Measurements from ENCODE around the gene PPP6R3. TPM values are rescaled to one million over a fixed set of nuclear protein-coding genes. Genes with fewer than 3 reads are reported as not detected.

The PPP6R3 gene
- total RNA-seq, 1 donor from 2014 or later, result 132 TPM

GRCh38 chr11:68560216-68560615 lies 99.7 kb downstream of the PPP6R3 start:
- intact Hi-C loops (cut with micrococcal nuclease), result no loop called here
- no peak for DNase-seq
- H3K9me3 Mint-ChIP-seq, result no peaks in the 10 kb centered on the region
- H3K27me3 Mint-ChIP-seq, result no peaks in the 10 kb centered on the region
- no peak overlapping the region for H3K4me3 Mint-ChIP-seq
- peaks cover 26% of the 10 kb centered on the region for H3K4me1 Mint-ChIP-seq
- peaks cover 70% of the 10 kb centered on the region for H3K36me3 Mint-ChIP-seq (ENCODE audit: low read depth)
- no peak overlapping the region for H3K27ac Mint-ChIP-seq

- intact Hi-C loops (cut with micrococcal nuclease), result no loop called here
- Mint-ChIP-seq H3K9me3 (no peaks in the 10 kb centered on the region), H3K4me3 (no peak overlapping the region), H3K27ac (no peak overlapping the region), H3K36me3 (ENCODE audit: low read depth) (peaks cover 76% of the 10 kb centered on the region), H3K27me3 (no peaks in the 10 kb centered on the region), H3K4me1 (peaks cover 31% of the 10 kb centered on the region)
- DNase-seq, result no peak
These were observed 102.9 kb downstream of the PPP6R3 start for GRCh38 chr11:68563454-68563853.

GRCh38 chr11:68564261-68564660 lies 103.7 kb downstream of the PPP6R3 start:
- H3K27me3 Mint-ChIP-seq, result no peaks in the 10 kb centered on the region
- no peak overlapping the region for H3K27ac Mint-ChIP-seq
- H3K4me1 Mint-ChIP-seq, result peaks cover 34% of the 10 kb centered on the region
- intact Hi-C loops (cut with micrococcal nuclease), result no loop called here
- H3K4me3 Mint-ChIP-seq, result no peak overlapping the region
- H3K36me3 Mint-ChIP-seq (ENCODE audit: low read depth), result peaks cover 72% of the 10 kb centered on the region
- no peak for DNase-seq
- no peaks in the 10 kb centered on the region for H3K9me3 Mint-ChIP-seq

GRCh38 chr11:68565768-68566167 lies 105.2 kb downstream of the PPP6R3 start:
- H3K4me1 Mint-ChIP-seq, result peaks cover 36% of the 10 kb centered on the region
- intact Hi-C loops (cut with micrococcal nuclease), result no loop called here
- DNase-seq, result no peak
- H3K27me3 Mint-ChIP-seq, result no peaks in the 10 kb centered on the region
- peaks cover 70% of the 10 kb centered on the region for H3K36me3 Mint-ChIP-seq (ENCODE audit: low read depth)
- no peaks in the 10 kb centered on the region for H3K9me3 Mint-ChIP-seq
- no peak overlapping the region for H3K4me3 Mint-ChIP-seq
- H3K27ac Mint-ChIP-seq, result no peak overlapping the region

- peak overlapping the region; percentile 30 for H3K27ac Mint-ChIP-seq
- H3K4me3 Mint-ChIP-seq, result no peak overlapping the region
- H3K9me3 Mint-ChIP-seq, result no peaks in the 10 kb centered on the region
- peaks cover 30% of the 10 kb centered on the region for H3K4me1 Mint-ChIP-seq
- intact Hi-C loops (cut with micrococcal nuclease), result no loop called here
- H3K36me3 Mint-ChIP-seq (ENCODE audit: low read depth), result peaks cover 77% of the 10 kb centered on the region
- no peaks in the 10 kb centered on the region for H3K27me3 Mint-ChIP-seq
- no peak for DNase-seq
These were observed 107.0 kb downstream of the PPP6R3 start for GRCh38 chr11:68567553-68567952.

- Mint-ChIP-seq H3K27me3 (no peaks in the 10 kb centered on the region), H3K27ac (no peak overlapping the region), H3K36me3 (ENCODE audit: low read depth) (peaks cover 75% of the 10 kb centered on the region), H3K4me1 (peaks cover 21% of the 10 kb centered on the region), H3K4me3 (no peak overlapping the region), H3K9me3 (no peaks in the 10 kb centered on the region)
- DNase-seq, result peak; percentile 67
- intact Hi-C loops (cut with micrococcal nuclease), result no loop called here
These were observed 108.8 kb downstream of the PPP6R3 start for GRCh38 chr11:68569357-68569756.

- peaks cover 75% of the 10 kb centered on the region for H3K36me3 Mint-ChIP-seq (ENCODE audit: low read depth)
- intact Hi-C loops (cut with micrococcal nuclease), result no loop called here
- H3K9me3 Mint-ChIP-seq, result no peaks in the 10 kb centered on the region
- H3K4me1 Mint-ChIP-seq, result peaks cover 20% of the 10 kb centered on the region
- DNase-seq, result no peak
- H3K4me3 Mint-ChIP-seq, result no peak overlapping the region
- H3K27me3 Mint-ChIP-seq, result no peaks in the 10 kb centered on the region
- H3K27ac Mint-ChIP-seq, result no peak overlapping the region
These were observed 110.1 kb downstream of the PPP6R3 start for GRCh38 chr11:68570691-68571090.

- Mint-ChIP-seq H3K27me3 (no peaks in the 10 kb centered on the region), H3K36me3 (ENCODE audit: low read depth) (peaks cover 77% of the 10 kb centered on the region), H3K4me3 (no peak overlapping the region), H3K9me3 (no peaks in the 10 kb centered on the region), H3K27ac (no peak overlapping the region), H3K4me1 (peaks cover 8% of the 10 kb centered on the region)
- no peak for DNase-seq
- intact Hi-C loops (cut with micrococcal nuclease), result no loop called here
These were observed 113.8 kb downstream of the PPP6R3 start for GRCh38 chr11:68574308-68574707.

GRCh38 chr11:68575025-68575665 lies 114.6 kb downstream of the PPP6R3 start:
- peaks cover 77% of the 10 kb centered on the region for H3K36me3 Mint-ChIP-seq (ENCODE audit: low read depth)
- H3K27ac Mint-ChIP-seq, result no peak overlapping the region
- DNase-seq, result no peak
- intact Hi-C loops (cut with micrococcal nuclease), result no loop called here
- H3K4me3 Mint-ChIP-seq, result no peak overlapping the region
- no peaks in the 10 kb centered on the region for H3K9me3 Mint-ChIP-seq
- H3K27me3 Mint-ChIP-seq, result no peaks in the 10 kb centered on the region
- peaks cover 8% of the 10 kb centered on the region for H3K4me1 Mint-ChIP-seq

- intact Hi-C loops (cut with micrococcal nuclease), result no loop called here
- no peak for DNase-seq
- peaks cover 70% of the 10 kb centered on the region for H3K36me3 Mint-ChIP-seq (ENCODE audit: low read depth)
- H3K27me3 Mint-ChIP-seq, result no peaks in the 10 kb centered on the region
- H3K4me1 Mint-ChIP-seq, result peaks cover 10% of the 10 kb centered on the region
- no peak overlapping the region for H3K27ac Mint-ChIP-seq
- no peak overlapping the region for H3K4me3 Mint-ChIP-seq
- no peaks in the 10 kb centered on the region for H3K9me3 Mint-ChIP-seq
These were observed 118.9 kb downstream of the PPP6R3 start for GRCh38 chr11:68579455-68579854.

- Mint-ChIP-seq H3K4me3 (no peak overlapping the region), H3K36me3 (ENCODE audit: low read depth) (peaks cover 64% of the 10 kb centered on the region), H3K27ac (peak overlapping the region; percentile 38), H3K9me3 (no peaks in the 10 kb centered on the region), H3K4me1 (peaks cover 14% of the 10 kb centered on the region), H3K27me3 (no peaks in the 10 kb centered on the region)
- no peak for DNase-seq
- intact Hi-C loops (cut with micrococcal nuclease), result loop anchor here (10.0 kb wide), 1 partner anchor 117 kb away; the partner anchor contains the start of gene PPP6R3
These were observed 120.9 kb downstream of the PPP6R3 start for GRCh38 chr11:68581439-68581838.

GRCh38 chr11:68581901-68582300 lies 121.3 kb downstream of the PPP6R3 start:
- Mint-ChIP-seq H3K27ac (no peak overlapping the region), H3K27me3 (no peaks in the 10 kb centered on the region), H3K4me1 (peaks cover 14% of the 10 kb centered on the region), H3K9me3 (no peaks in the 10 kb centered on the region), H3K4me3 (no peak overlapping the region), H3K36me3 (ENCODE audit: low read depth) (peaks cover 60% of the 10 kb centered on the region)
- DNase-seq, result no peak
- intact Hi-C loops (cut with micrococcal nuclease), result loop anchor here (10.0 kb wide), 1 partner anchor 117 kb away; the partner anchor contains the start of gene PPP6R3

- Mint-ChIP-seq H3K27ac (no peak overlapping the region), H3K27me3 (no peaks in the 10 kb centered on the region), H3K4me3 (no peak overlapping the region), H3K9me3 (no peaks in the 10 kb centered on the region), H3K4me1 (peaks cover 14% of the 10 kb centered on the region), H3K36me3 (ENCODE audit: low read depth) (peaks cover 60% of the 10 kb centered on the region)
- intact Hi-C loops (cut with micrococcal nuclease), result loop anchor here (10.0 kb wide), 1 partner anchor 118 kb away; the partner anchor contains the start of gene PPP6R3
- DNase-seq, result no peak
These were observed 122.0 kb downstream of the PPP6R3 start for GRCh38 chr11:68582416-68583040.

GRCh38 chr11:68583041-68583446 lies 122.5 kb downstream of the PPP6R3 start:
- no peak for DNase-seq
- Mint-ChIP-seq H3K4me1 (peaks cover 14% of the 10 kb centered on the region), H3K9me3 (no peaks in the 10 kb centered on the region), H3K27me3 (no peaks in the 10 kb centered on the region), H3K36me3 (ENCODE audit: low read depth) (peaks cover 59% of the 10 kb centered on the region), H3K27ac (no peak overlapping the region), H3K4me3 (no peak overlapping the region)
- intact Hi-C loops (cut with micrococcal nuclease), result loop anchor here (10.0 kb wide), 1 partner anchor 118 kb away; the partner anchor contains the start of gene PPP6R3
